Brain microvascular endothelial cell (primary cell): ENCODE data around the gene DHRS11.

Experiments used
- DNase-seq: peaks from one replicate; pipeline ENCODE4 v3.0.0-alpha.2; 2020
- H3K27ac ChIP-seq: fragments of 250-450 bp; sonication (Bioruptor Pico); 2 replicates; pipeline ENCODE4 v1.5.1; 2020; ENCODE audit warnings: mild to moderate bottlenecking, moderate library complexity
- H3K27me3 ChIP-seq: fragments of 250-450 bp; sonication (Bioruptor Pico); replicated peaks from 2 replicates; pipeline ENCODE4 v1.5.1; 2020; ENCODE audit warnings: mild to moderate bottlenecking
- H3K36me3 ChIP-seq: fragments of 250-450 bp; sonication (Bioruptor Pico); replicated peaks from 2 replicates; pipeline ENCODE4 v1.5.1; 2020; ENCODE audit warnings: mild to moderate bottlenecking
- H3K4me3 ChIP-seq: 2 replicates; pipeline ENCODE4 v1.5.1; 2011; ENCODE audit warnings: low read depth, mild to moderate bottlenecking, control low read depth, low read length, moderate library complexity
- in situ Hi-C: cut with HindIII; loops from 2 replicates; pipeline ENCODE4 v1.10.0; 2017; ENCODE audit warnings: low sequenced_read_pairs, low pct_ligation_motif_present
- TF ChIP-seq, protein P1 (sequence below): IDR thresholded peaks from 2 replicates; pipeline ENCODE4 v1.5.1; 2011; ENCODE audit warnings: low read depth, mild to moderate bottlenecking, moderate library complexity, low read length, control low read depth, inconsistent platforms; ENCODE audit errors: missing control alignments

Gene DHRS11

DNA sequence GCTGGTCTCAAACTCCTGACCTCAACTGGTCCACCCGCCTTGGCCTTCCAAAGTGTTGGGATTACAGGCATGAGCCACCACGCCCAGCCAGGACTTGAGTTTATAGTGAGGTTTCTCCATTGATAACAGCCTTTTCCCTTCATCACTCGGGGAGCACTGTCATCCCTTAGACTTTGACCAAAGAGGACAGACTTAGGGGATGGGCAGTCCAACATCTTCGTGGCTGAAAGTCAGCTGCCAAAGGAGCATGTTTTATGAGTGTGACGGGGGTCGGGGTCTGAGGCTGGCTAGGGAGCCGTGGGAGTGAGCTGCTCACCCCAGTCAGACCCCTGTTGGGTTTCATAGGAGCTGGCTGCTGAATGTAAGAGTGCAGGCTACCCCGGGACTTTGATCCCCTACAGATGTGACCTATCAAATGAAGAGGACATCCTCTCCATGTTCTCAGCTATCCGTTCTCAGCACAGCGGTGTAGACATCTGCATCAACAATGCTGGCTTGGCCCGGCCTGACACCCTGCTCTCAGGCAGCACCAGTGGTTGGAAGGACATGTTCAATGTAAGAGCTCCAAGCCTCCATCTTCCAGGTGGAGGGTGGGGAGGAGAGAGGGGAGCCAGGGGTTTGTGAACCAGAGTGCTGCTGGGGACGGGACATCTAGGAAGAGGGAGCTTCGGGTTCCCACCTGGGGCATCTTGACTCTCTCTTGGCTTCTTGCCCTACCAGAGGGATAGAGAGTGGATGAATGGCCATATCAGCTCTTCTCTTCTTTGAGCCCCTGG, 3.1 kb downstream of the DHRS11 start:
- in situ Hi-C loops: no loop called here
- TF ChIP-seq, protein P1, sequence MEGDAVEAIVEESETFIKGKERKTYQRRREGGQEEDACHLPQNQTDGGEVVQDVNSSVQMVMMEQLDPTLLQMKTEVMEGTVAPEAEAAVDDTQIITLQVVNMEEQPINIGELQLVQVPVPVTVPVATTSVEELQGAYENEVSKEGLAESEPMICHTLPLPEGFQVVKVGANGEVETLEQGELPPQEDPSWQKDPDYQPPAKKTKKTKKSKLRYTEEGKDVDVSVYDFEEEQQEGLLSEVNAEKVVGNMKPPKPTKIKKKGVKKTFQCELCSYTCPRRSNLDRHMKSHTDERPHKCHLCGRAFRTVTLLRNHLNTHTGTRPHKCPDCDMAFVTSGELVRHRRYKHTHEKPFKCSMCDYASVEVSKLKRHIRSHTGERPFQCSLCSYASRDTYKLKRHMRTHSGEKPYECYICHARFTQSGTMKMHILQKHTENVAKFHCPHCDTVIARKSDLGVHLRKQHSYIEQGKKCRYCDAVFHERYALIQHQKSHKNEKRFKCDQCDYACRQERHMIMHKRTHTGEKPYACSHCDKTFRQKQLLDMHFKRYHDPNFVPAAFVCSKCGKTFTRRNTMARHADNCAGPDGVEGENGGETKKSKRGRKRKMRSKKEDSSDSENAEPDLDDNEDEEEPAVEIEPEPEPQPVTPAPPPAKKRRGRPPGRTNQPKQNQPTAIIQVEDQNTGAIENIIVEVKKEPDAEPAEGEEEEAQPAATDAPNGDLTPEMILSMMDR: no peak
- Histone ChIP-seq H3K4me3 (no peak overlapping the region), H3K36me3 (peaks cover 7% of the 10 kb centered on the region), H3K27ac (no peak overlapping the region), H3K27me3 (no peaks in the 10 kb centered on the region)
- no peak for DNase-seq

DNA sequence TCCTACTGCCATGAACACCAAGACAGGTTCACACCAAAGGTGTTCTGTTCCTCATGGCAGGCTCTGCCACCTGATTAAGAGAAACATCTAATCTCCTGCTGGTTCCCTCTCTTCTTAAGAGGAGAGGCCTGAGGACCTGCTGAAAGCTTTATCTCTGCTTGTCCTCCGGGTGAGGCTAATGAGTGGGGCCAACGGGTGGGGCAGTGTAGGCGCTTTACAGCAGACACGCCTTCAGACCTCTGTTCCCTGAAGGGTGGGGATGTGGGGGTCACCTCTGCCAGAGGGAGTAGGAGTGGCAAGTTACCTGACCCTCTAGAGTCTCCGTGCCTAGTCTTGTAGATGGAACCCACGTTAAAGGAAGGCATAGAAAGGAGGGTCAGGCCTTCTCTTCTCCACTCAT, 5.5 kb downstream of the DHRS11 start:
- TF ChIP-seq, protein P1: no peak
- in situ Hi-C loops: no loop called here
- H3K36me3 ChIP-seq: no peaks in the 10 kb centered on the region
- H3K27ac ChIP-seq: no peak overlapping the region
- H3K4me3 ChIP-seq: no peak overlapping the region
- H3K27me3 ChIP-seq: no peaks in the 10 kb centered on the region
- no peak for DNase-seq

DNA sequence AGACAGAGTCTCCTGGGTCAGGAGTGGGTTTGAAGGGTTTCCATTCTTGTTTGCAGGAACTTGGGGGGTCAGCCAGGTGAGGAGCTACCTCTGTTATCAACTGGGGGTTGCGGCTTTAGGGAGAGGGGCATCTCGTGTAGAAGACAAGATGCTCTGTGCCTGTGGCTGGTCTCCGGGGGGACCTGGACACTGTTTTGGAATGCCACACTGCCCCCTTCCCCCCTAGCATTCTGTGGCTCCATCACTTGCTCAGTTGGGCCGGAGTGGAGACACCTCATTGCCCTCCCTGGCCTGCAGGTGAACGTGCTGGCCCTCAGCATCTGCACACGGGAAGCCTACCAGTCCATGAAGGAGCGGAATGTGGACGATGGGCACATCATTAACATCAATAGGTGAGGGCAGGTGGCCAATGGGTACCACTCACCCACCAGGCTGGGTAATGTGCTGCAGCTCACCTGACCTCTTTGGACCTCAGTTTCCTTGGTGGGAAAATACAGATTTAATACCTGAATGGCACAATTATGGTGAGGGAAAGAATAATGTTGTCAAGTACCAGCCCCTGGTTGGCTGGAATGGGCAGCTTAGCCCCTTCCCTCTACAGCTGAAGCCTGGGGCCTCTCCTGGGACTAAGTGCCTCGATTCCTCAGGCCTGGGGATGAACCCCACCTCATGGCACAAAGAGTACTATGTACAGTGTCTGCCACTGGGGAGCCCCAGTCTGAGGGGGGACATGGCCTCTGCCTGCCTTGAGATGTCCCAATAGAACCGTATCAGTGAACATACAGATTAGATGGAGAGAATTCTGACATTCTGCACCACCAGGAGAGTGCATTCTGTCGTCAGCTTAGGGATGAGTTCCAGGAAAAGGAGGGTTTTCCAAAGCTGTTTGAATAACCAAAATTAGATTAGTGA, 6.4 kb downstream of the DHRS11 start:
- no peak overlapping the region for H3K4me3 ChIP-seq
- no peak for DNase-seq
- no peaks in the 10 kb centered on the region for H3K27me3 ChIP-seq
- H3K36me3 ChIP-seq: no peaks in the 10 kb centered on the region
- no peak overlapping the region for H3K27ac ChIP-seq
- in situ Hi-C loops: no loop called here
- TF ChIP-seq, protein P1: no peak

DNA sequence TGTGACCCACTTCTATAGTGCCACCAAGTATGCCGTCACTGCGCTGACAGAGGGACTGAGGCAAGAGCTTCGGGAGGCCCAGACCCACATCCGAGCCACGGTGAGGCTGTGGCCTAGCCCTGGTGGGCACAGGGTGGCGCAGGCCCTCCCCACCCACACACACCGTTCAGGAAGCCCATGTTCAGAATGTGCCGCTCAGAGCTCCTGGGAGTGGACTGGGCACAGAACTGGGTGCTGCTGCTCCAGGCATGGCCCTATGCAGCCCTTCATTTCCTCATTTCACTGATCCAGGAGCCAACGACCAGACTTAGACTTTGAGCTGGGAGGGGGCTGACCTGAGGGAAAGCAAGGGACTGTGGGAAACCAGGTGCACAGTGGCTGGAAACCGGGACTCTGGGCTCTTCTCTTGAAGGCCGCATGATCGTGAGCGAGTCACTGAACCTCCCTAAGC, 7.3 kb downstream of the DHRS11 start:
- Histone ChIP-seq H3K27me3 (no peaks in the 10 kb centered on the region), H3K27ac (no peak overlapping the region), H3K36me3 (no peaks in the 10 kb centered on the region), H3K4me3 (no peak overlapping the region)
- no peak for DNase-seq
- TF ChIP-seq, protein P1: no peak
- in situ Hi-C loops: no loop called here

DNA sequence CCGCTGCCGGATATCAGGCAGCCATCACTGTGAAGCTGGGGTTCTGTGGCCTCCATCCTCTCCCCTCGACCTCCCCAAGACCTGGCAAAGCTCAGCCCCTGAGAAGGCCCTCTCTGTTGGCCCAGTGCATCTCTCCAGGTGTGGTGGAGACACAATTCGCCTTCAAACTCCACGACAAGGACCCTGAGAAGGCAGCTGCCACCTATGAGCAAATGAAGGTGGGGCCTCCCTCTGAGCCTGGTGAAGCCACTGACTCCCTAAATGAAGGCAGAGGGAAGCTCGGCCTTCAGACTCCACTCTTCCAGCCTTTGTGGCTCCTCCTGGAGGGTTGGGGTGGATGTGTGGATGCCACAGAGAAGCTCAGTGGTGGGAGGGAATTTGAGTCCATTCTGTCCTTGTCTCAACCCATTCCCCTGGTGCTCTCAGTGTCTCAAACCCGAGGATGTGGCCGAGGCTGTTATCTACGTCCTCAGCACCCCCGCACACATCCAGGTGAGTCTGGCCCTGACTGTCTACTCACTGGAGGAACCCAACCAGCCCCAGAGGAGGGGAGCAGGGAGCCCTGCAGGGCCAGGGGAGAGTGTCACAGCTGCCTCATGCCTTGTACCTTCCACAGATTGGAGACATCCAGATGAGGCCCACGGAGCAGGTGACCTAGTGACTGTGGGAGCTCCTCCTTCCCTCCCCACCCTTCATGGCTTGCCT, 8.0 kb downstream of the DHRS11 start:
- H3K36me3 ChIP-seq: no peaks in the 10 kb centered on the region
- no peak for DNase-seq
- no peak overlapping the region for H3K4me3 ChIP-seq
- no peak overlapping the region for H3K27ac ChIP-seq
- TF ChIP-seq, protein P1: no peak
- no peaks in the 10 kb centered on the region for H3K27me3 ChIP-seq
- in situ Hi-C loops: no loop called here
